ENCODE results near the gene ERC2.

DNA sequence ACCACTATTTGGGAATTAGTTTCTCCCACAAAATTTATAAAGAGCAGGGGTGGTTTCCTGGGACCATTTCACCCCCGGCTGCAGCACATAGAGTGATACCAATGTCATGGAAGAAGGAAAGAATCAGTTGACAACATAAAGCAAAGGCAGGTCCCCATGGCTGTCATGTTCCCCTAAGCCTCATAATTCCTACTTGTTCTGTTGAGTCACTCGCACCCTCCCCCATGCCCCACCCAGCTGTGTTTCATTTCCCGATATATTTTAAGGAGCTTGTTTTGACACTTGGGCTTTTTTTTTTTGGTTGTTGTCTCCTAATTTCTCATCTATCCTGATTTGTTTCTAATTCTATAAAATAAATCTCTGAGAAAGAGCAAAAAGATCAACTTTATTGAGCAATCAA lies 24.9 kb downstream of the ERC2 start:
- TF ChIP-seq CTCF (IDR thresholded peaks at IDR 0.05), result no peak
- no peak for TF ChIP-seq POLR2A (IDR thresholded peaks at IDR 0.05)
- TF ChIP-seq EP300 (IDR thresholded peaks at IDR 0.05), result no peak

Measured in ovary (tissue), 3 donors.